Femur (tissue), 1 donor: ENCODE results near the gene DYNAP.

Experiments used
- DNase-seq: peaks from one replicate; pipeline ENCODE4 v3.0.0-alpha.2; 2017

DYNAP gene

GRCh38 chr18:54641734-54642133, 50.7 kb downstream of the DYNAP start:
- no peak for DNase-seq

DNA sequence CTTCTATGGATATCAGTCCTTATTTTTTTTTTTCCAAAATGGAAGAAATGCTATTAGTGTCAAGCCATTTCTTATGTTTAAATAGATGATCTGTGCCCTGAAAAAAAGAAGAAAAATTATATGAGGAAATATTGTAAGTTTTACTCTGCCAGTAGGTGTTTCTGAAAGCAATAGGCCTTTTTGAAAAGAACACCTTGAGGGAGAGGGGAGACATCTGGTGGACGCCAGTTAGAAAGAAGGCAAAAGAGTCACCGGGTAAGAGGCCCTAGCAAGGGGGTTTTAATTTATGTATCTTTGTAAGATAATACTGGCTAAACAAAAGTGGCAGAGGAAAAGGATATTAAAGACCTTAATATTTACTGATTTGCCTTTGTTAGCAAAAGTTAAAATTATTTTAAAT, 56.1 kb downstream of the DYNAP start:
- no peak for DNase-seq
